ENCODE measurements around the gene ARF1.

GRCh38 chr1:228050571-228051231 lies 31.8 kb upstream of the ARF1 start:
- TF ChIP-seq TAF1 (IDR thresholded peaks at IDR 0.05; ENCODE audit: low read depth, low read length) (no peak), SP2 (IDR thresholded peaks at IDR 0.05; ENCODE audit: low read length) (no peak), POLR2A (IDR thresholded peaks at IDR 0.05; ENCODE audit: control extremely low read depth in 1 of 2, low read depth in 2 of 2, low read length in 2 of 2) (no peak)
